Liver (tissue), 3 donors: ENCODE results near the gene SFTA2.

Experiments
- ATF3 ChIP-seq: IDR thresholded peaks from 2 replicates; pipeline ENCODE4 v1.6.1; 2016; ENCODE audit warnings: antibody characterized with exemption
- CTCF ChIP-seq: fragments of 150-350 bp; IDR thresholded peaks from 2 replicates; pipeline ENCODE4 v1.5.1; 2017; ENCODE audit warnings: improper control_type of control experiment, low read depth, low read length; ENCODE audit not compliant: missing input control
- EGR1 ChIP-seq, 2 donors: IDR thresholded peaks; 2 replicates each; pipeline ENCODE4 v1.6.1; 2016 to 2018; ENCODE audit warnings: antibody characterized with exemption in 2 of 2, low read depth in 2 of 2
- FOXA1 ChIP-seq: IDR thresholded peaks from 2 replicates; pipeline ENCODE4 v1.6.1; 2016; ENCODE audit warnings: antibody characterized with exemption
- GABPA ChIP-seq, 2 donors: IDR thresholded peaks in 1 of 2; conservative IDR thresholded peaks in 1 of 2; 2 replicates each; pipeline ENCODE4 v1.6.1; 2016; ENCODE audit warnings: antibody characterized with exemption in 2 of 2, mild to moderate bottlenecking in 1 of 2, moderate library complexity in 1 of 2
- JUND ChIP-seq, 2 donors: IDR thresholded peaks; 2 replicates each; pipeline ENCODE4 v1.6.1; 2016; ENCODE audit warnings: antibody characterized with exemption in 2 of 2
- MAX ChIP-seq: IDR thresholded peaks from 2 replicates; pipeline ENCODE4 v1.6.1; 2016; ENCODE audit warnings: antibody characterized with exemption
- NR2F2 ChIP-seq: IDR thresholded peaks from 2 replicates; pipeline ENCODE4 v1.6.1; 2016; ENCODE audit warnings: antibody characterized with exemption
- RAD21 ChIP-seq, 2 donors: IDR thresholded peaks; 2 replicates each; pipeline ENCODE4 v1.6.1; 2016; ENCODE audit warnings: antibody characterized with exemption in 2 of 2, mild to moderate bottlenecking in 2 of 2
- REST ChIP-seq: IDR thresholded peaks from 2 replicates; pipeline ENCODE4 v1.6.1; 2016; ENCODE audit warnings: antibody characterized with exemption, mild to moderate bottlenecking
- RXRA ChIP-seq, 2 donors: IDR thresholded peaks; 2 replicates each; pipeline ENCODE4 v1.6.1; 2017 to 2018; ENCODE audit warnings: antibody characterized with exemption in 2 of 2, mild to moderate bottlenecking in 1 of 2
- SP1 ChIP-seq: IDR thresholded peaks from 2 replicates; pipeline ENCODE4 v1.6.1; 2018; ENCODE audit warnings: antibody characterized with exemption, mild to moderate bottlenecking
- TAF1 ChIP-seq: conservative IDR thresholded peaks from 2 replicates; pipeline ENCODE4 v1.6.1; 2016; ENCODE audit warnings: antibody characterized with exemption, mild to moderate bottlenecking
- donor health status: healthy.
- donor health status: healthy.

GRCh38 chr6:30902709-30903108 is 29.3 kb downstream of the SFTA2 start:
- TF ChIP-seq CTCF (no peak), RAD21 (IDR thresholded peaks at IDR 0.05) (no peak), MAX (no peak), NR2F2 (no peak), TAF1 (no peak), FOXA1 (no peak), SP1 (no peak), GABPA (IDR thresholded peaks at IDR 0.05 in 1 of 2, conservative IDR thresholded peaks at IDR 0.05 in 1 of 2) (no peak), REST (no peak), EGR1 (IDR thresholded peaks at IDR 0.05; ENCODE audit: low read depth in 2 of 2) (no peak), RXRA (IDR thresholded peaks at IDR 0.05) (no peak), ATF3 (no peak), JUND (IDR thresholded peaks at IDR 0.05) (no peak)
